Measurements from ENCODE around the gene BORCS5. TPM values are rescaled to one million over a fixed set of nuclear protein-coding genes. Genes with fewer than 3 reads are reported as not detected.

The BORCS5 gene
- total and polyA plus RNA-seq, 2 of the 8 experiments (the other 6 are each of a cell fraction or from before 2014, with no cell fraction given) = 8.3 to 17.4 TPM

DNA sequence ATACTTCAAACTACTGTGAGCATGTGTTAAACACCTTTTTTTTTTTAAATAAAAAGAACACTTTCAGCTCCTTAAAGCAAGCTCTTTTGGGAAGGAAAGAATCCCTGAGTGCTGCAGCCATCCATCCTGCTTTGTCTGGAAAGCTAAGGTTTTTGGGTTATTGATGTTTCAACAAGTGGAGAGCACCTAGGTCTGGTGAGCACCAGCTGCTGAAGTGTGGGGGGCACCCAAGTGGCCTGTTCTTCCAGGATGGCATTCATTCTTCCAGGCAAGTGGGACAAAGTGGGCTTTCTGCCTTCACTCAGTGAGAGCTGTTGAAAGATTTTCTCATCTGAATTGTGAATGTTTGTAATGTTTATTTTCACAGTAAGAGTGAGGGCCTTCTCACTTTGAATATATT lies 49.9 kb downstream of the BORCS5 start:
- DNase-seq (ENCODE audit: low read depth in 1 of 2, low spot score in 2 of 2) = no peak
- peaks cover 0 to 5% (median 0%) of the 10 kb centered on the region in 4 experiments; a peak in 1 of 7 replicates for H3K4me1 ChIP-seq (replicated peaks in 1 of 4; ENCODE audit: control insufficient read depth in 3 of 4, insufficient read depth in 4 of 4, low read length in 3 of 4)
- no peaks in the 10 kb centered on the region for H3K79me1 ChIP-seq (ENCODE audit: low read depth, low read length)
- no peaks in the 10 kb centered on the region for H3K79me2 ChIP-seq (ENCODE audit: control insufficient read depth in 1 of 2, insufficient read depth in 2 of 2, low read length in 2 of 2)
- H4K91ac ChIP-seq (replicated peaks; ENCODE audit: insufficient read length, low read length) = no peak overlapping the region
- H4K20me1 ChIP-seq (replicated peaks in 1 of 2; ENCODE audit: control insufficient read depth in 1 of 2, insufficient read depth in 2 of 2, low read length in 2 of 2) = no peaks in the 10 kb centered on the region
- H3K9ac ChIP-seq (replicated peaks in 1 of 4; ENCODE audit: extremely low read depth in 1 of 4, low read depth in 3 of 4, low read length in 3 of 4) = no peak overlapping the region
- no peaks in the 10 kb centered on the region; a peak in 1 of 8 replicates for H3K36me3 ChIP-seq (ENCODE audit: control insufficient read depth in 2 of 4, insufficient read depth in 4 of 4, low read length in 3 of 4)
- H3K4ac ChIP-seq (replicated peaks; ENCODE audit: insufficient read length, low read depth, low read length) = no peak overlapping the region
- FAIRE-seq = no peak
- H2BK120ac ChIP-seq (replicated peaks; ENCODE audit: low read depth, low read length) = no peak overlapping the region
- no peak overlapping the region for H3K18ac ChIP-seq (ENCODE audit: extremely low read depth, low read length)
- no peaks in the 10 kb centered on the region for H3K23me2 ChIP-seq (ENCODE audit: low read depth, low read length)
- no peak overlapping the region for H4K8ac ChIP-seq (ENCODE audit: extremely low read depth, insufficient read depth, low read length)
- no peak for TF ChIP-seq SUZ12 (IDR thresholded peaks at IDR 0.05; ENCODE audit: low read length)
- TF ChIP-seq, protein P1, sequence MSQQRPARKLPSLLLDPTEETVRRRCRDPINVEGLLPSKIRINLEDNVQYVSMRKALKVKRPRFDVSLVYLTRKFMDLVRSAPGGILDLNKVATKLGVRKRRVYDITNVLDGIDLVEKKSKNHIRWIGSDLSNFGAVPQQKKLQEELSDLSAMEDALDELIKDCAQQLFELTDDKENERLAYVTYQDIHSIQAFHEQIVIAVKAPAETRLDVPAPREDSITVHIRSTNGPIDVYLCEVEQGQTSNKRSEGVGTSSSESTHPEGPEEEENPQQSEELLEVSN (IDR thresholded peaks at IDR 0.05) = no peak
- TF ChIP-seq EZH2 (IDR thresholded peaks at IDR 0.05; ENCODE audit: low read depth, low read length, severe bottlenecking) = no peak
- TF ChIP-seq GABPA (IDR thresholded peaks at IDR 0.05; ENCODE audit: borderline replicate concordance, insufficient read depth, low read length) = no peak
- no peak for TF ChIP-seq SIN3A (conservative IDR thresholded peaks at IDR 0.05 in 1 of 2, IDR thresholded peaks at IDR 0.05 in 1 of 2; ENCODE audit: low read depth in 1 of 2, low read length in 2 of 2)
- no peak for TF ChIP-seq JUN (IDR thresholded peaks at IDR 0.05; ENCODE audit: low read depth, low read length)
- no peak for TF ChIP-seq CBX5 (IDR thresholded peaks at IDR 0.05; ENCODE audit: low read depth, low read length)
- TF ChIP-seq KDM4A (IDR thresholded peaks at IDR 0.05; ENCODE audit: low read depth, low read length, severe bottlenecking) = no peak
- no peak overlapping the region for H3K56ac ChIP-seq (replicated peaks; ENCODE audit: insufficient read length, low read depth, low read length)
- no peak overlapping the region for H3K23ac ChIP-seq (ENCODE audit: insufficient read length)
- no peak overlapping the region for H2BK20ac ChIP-seq (ENCODE audit: low read length)
- H2BK15ac ChIP-seq (ENCODE audit: low read length) = no peak overlapping the region
- H2AK5ac ChIP-seq (ENCODE audit: low read depth, low read length) = no peak overlapping the region
- ChIA-PET CTCF (ENCODE audit: partially characterized antibody) (interaction anchor here (0.7 to 0.9 kb wide), 2 partner anchors 9 to 12 kb away, joined by 3 read pairs; no protein-coding TSS in a partner anchor), POLR2A (ENCODE audit: partially characterized antibody) (interaction anchor here (0.6 kb wide), 1 partner anchor 19 kb away, joined by 5 read pairs; no protein-coding TSS in a partner anchor)
- H3K4me3 ChIP-seq (ENCODE audit: extremely low read depth in 1 of 4, insufficient read depth in 2 of 4, low read depth in 3 of 4, low read length in 4 of 4) = no peak overlapping the region
- H3K4me2 ChIP-seq (ENCODE audit: insufficient read depth in 1 of 2, low read depth in 2 of 2, low read length in 2 of 2) = no peak overlapping the region
- no peak overlapping the region for H2AFZ ChIP-seq (ENCODE audit: low read length)
- no peak overlapping the region for H2BK5ac ChIP-seq (ENCODE audit: low read depth, low read length)
- no peak overlapping the region for H4K5ac ChIP-seq (ENCODE audit: insufficient read length, low read depth, low read length)
- no peaks in the 10 kb centered on the region for H3K27me3 ChIP-seq (replicated peaks in 1 of 4; ENCODE audit: control insufficient read depth in 3 of 4, extremely low read depth in 1 of 4, insufficient read depth in 3 of 4, low read length in 3 of 4)
- H3K27ac ChIP-seq (ENCODE audit: low read depth, low read length) = no peak overlapping the region
- no peaks in the 10 kb centered on the region for H3K9me3 ChIP-seq (ENCODE audit: insufficient read depth in 2 of 2, low read depth in 1 of 2, low read length in 1 of 2)
- no peak overlapping the region for H2BK12ac ChIP-seq (ENCODE audit: low read depth, low read length)
- H3K14ac ChIP-seq (ENCODE audit: insufficient read length) = no peak overlapping the region
